Liver (tissue), 9 donors: ENCODE results near the gene UCN3. TPM values are rescaled to one million over a fixed set of nuclear protein-coding genes. Genes with fewer than 3 reads are reported as not detected.

ENCODE experiments used
- DNase-seq: peaks from one replicate; pipeline ENCODE4 v3.0.0-alpha.2; 2017; ENCODE audit warnings: low spot score
- H3K27ac ChIP-seq, 2 donors: one replicate each; pipeline ENCODE4 v1.7.0; 2013; ENCODE audit warnings: inconsistent platforms in 2 of 2, low read length in 2 of 2, control low read depth in 1 of 2, low read depth in 1 of 2, mild to moderate bottlenecking in 1 of 2
- H3K27me3 ChIP-seq, 4 donors: one replicate each; pipeline versions ENCODE4 v1.6.1 to v1.7.0; 2013; ENCODE audit warnings: low read length in 3 of 4, inconsistent platforms in 1 of 4, mild to moderate bottlenecking in 1 of 4, moderate library complexity in 1 of 4; ENCODE audit not compliant: control insufficient read depth in 4 of 4, insufficient read depth in 4 of 4
- H3K36me3 ChIP-seq, 4 donors: one replicate each; pipeline versions ENCODE4 v1.6.1 to v1.7.0; 2013; ENCODE audit warnings: low read length in 3 of 4, mild to moderate bottlenecking in 3 of 4, low read depth in 1 of 4, moderate library complexity in 1 of 4; ENCODE audit not compliant: control insufficient read depth in 4 of 4, insufficient read depth in 3 of 4
- H3K4me1 ChIP-seq, 4 donors: one replicate each; pipeline versions ENCODE4 v1.6.1 to v1.7.0; 2013; ENCODE audit warnings: low read length in 3 of 4, mild to moderate bottlenecking in 3 of 4, moderate library complexity in 1 of 4; ENCODE audit not compliant: control insufficient read depth in 4 of 4, insufficient read depth in 4 of 4
- H3K4me3 ChIP-seq, 3 donors: one replicate each; pipeline versions ENCODE4 v1.6.1 to v1.7.0; 2013; ENCODE audit warnings: low read length in 3 of 3, control low read depth in 1 of 3, low read depth in 1 of 3, mild to moderate bottlenecking in 1 of 3
- H3K9ac ChIP-seq, 2 donors: one replicate each; pipeline ENCODE4 v1.7.0; 2013; ENCODE audit warnings: low read length in 2 of 2, mild to moderate bottlenecking in 2 of 2, moderate library complexity in 2 of 2, control low read depth in 1 of 2, low read depth in 1 of 2
- H3K9me3 ChIP-seq, 4 donors: one replicate each; pipeline versions ENCODE4 v1.6.1 to v1.7.0; 2013; ENCODE audit warnings: low read length in 3 of 4; ENCODE audit not compliant: control insufficient read depth in 4 of 4
- CTCF ChIP-seq: fragments of 150-350 bp; IDR thresholded peaks from 2 replicates; pipeline ENCODE4 v1.5.1; 2017; ENCODE audit warnings: improper control_type of control experiment, low read depth, low read length; ENCODE audit not compliant: missing input control
- EGR1 ChIP-seq, 2 donors: IDR thresholded peaks; 2 replicates each; pipeline ENCODE4 v1.6.1; 2016 to 2018; ENCODE audit warnings: antibody characterized with exemption in 2 of 2, low read depth in 2 of 2
- FOXA2 ChIP-seq: IDR thresholded peaks from 2 replicates; pipeline ENCODE4 v1.6.1; 2016; ENCODE audit warnings: antibody characterized with exemption
- GABPA ChIP-seq, 2 donors: IDR thresholded peaks in 1 of 2; conservative IDR thresholded peaks in 1 of 2; 2 replicates each; pipeline ENCODE4 v1.6.1; 2016; ENCODE audit warnings: antibody characterized with exemption in 2 of 2, mild to moderate bottlenecking in 1 of 2, moderate library complexity in 1 of 2
- HNF4A ChIP-seq, 2 donors: conservative IDR thresholded peaks; 2 replicates each; pipeline ENCODE4 v1.6.1; 2016; ENCODE audit warnings: antibody characterized with exemption in 2 of 2, mild to moderate bottlenecking in 2 of 2
- JUND ChIP-seq, 2 donors: IDR thresholded peaks; 2 replicates each; pipeline ENCODE4 v1.6.1; 2016; ENCODE audit warnings: antibody characterized with exemption in 2 of 2
- NR2F2 ChIP-seq: IDR thresholded peaks from 2 replicates; pipeline ENCODE4 v1.6.1; 2016; ENCODE audit warnings: antibody characterized with exemption
- WGBS: extraction: QIAGEN DNeasy Blood & Tissue Kit; methylation state at CpG from one replicate; pipeline ENCODE4 v1.1.7; 2013; 5-methylcytosine and 5-hydroxymethylcytosine counted together
- polyA plus RNA-seq, 2 donors: library from polyadenylated mRNA; stranded (reverse) in 1 of 2; unstranded in 1 of 2; fragments of 200-250 nt in 1 of 2; fragments of >200 nt in 1 of 2; fragmentation: Nextera tagmentation in 1 of 2; extraction: Ambion mirVana in 1 of 2; gene quantifications; one replicate each; pipeline versions ENCODE4 v1.2.1 to v1.2.3, GENCODE V29; 2013 to 2015
- total RNA-seq, 2 donors: library from RNA; depleted of rRNA; stranded (reverse); fragments of >200 nt; gene quantifications; one replicate each; pipeline ENCODE4 v1.2.3, GENCODE V29; 2014
- donor health status: healthy.
- donor health status: healthy.
- donor health status: healthy.
- donor health status: healthy.
- donor health status: healthy.

The UCN3 gene
- total and polyA plus RNA-seq, 4 donors = 0.23 TPM; not detected in 3

DNA sequence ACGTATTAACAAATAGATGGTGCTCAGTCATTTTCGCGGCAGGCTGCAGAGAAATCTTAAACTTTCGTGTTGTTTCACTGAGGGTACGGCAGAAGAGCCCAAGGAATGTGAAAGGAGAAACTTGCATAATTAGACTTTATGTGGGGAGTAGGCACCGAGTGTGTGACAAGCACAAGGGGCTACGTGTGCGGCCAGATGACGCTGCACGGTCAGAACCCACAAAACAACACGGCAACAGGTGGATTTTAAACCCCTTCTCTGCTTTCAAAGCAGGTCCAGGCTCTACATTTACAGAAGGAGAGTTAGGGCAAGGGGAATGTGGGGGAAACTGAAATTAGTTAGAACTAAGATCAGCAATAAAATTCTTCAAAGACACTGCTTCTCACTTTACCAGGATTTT, 392 bp upstream of the UCN3 start (continued):
- TF ChIP-seq CTCF (no peak), NR2F2 (no peak), FOXA2 (no peak), HNF4A (conservative IDR thresholded peaks at IDR 0.05) (no peak), GABPA (IDR thresholded peaks at IDR 0.05 in 1 of 2, conservative IDR thresholded peaks at IDR 0.05 in 1 of 2) (no peak)

DNA sequence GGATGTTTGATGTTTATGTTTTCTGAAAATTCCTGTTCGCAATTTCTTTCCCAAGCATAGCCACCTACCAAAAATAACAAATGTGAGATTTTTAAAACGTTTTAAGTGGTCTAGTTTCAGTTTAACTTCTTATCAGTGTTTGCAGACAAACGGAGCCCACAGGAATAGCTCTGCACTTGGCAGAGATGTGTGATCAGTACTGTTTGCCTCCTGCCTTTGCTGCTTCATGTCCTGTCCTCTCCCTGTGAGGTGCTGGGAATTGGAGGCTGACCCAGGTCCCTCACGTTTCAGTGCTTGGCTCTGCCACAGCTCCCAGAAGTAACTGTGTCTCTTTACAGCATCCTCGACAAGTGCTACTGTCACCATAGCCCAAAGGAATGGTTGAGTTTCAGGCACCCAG, 1.2 kb downstream of the UCN3 start:
- Histone ChIP-seq H3K27me3 (peaks cover 0 to 4% (median 1%) of the 10 kb centered on the region in 4 donors), H3K4me3 (no peak overlapping the region), H3K9me3 (no peaks in the 10 kb centered on the region), H3K27ac (no peak overlapping the region), H3K9ac (no peak overlapping the region), H3K4me1 (no peaks in the 10 kb centered on the region), H3K36me3 (no peaks in the 10 kb centered on the region)
- 13% methylated on average over 5 of the region's 5 CpGs for WGBS
- no peak for TF ChIP-seq EGR1 (IDR thresholded peaks at IDR 0.05; ENCODE audit: low read depth in 2 of 2)
- DNase-seq = no peak

DNA sequence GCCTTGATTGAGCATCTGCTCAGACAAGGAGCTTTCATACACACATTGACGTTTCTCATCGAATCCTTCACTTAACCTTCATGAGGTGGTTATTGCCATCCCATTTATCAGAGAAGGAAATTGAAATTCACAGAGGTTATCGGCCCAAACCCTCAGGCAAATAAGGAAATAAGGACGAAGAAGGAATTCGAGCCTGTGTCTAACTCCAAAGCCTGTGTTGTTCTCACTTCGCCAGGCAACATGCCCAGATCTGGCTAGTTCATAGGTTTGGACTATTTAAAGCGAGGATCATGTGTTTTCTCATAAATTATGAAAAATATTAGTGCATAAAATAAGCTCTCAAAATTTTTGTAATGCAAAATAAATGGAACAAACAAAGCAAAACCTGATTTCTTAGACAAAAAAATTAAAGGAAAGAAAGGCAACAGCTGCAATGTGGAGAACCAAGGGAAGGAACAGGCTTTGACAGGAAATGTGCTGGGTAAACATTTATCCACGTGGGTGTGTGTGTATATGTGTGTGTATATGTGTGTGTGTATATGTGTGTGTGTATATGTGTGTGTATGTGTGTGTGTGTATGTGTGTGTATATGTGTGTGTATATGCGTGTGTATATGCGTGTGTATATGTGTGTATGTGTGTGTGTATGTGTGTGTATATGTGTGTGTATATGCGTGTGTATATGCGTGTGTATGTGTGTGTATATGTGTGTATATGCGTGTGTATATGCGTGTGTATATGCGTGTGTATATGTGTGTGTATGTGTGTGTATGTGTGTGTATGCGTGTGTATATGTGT, 4.8 kb downstream of the UCN3 start:
- Histone ChIP-seq H3K4me1 (no peaks in the 10 kb centered on the region), H3K36me3 (no peaks in the 10 kb centered on the region), H3K9ac (no peak overlapping the region), H3K27ac (no peak overlapping the region), H3K4me3 (no peak overlapping the region), H3K27me3 (peaks cover 0 to 3% (median 0%) of the 10 kb centered on the region in 4 donors), H3K9me3 (no peaks in the 10 kb centered on the region)
- DNase-seq = no peak
- TF ChIP-seq JUND (IDR thresholded peaks at IDR 0.05) = no peak
- 79% methylated on average over 16 of the region's 16 CpGs for WGBS

DNA sequence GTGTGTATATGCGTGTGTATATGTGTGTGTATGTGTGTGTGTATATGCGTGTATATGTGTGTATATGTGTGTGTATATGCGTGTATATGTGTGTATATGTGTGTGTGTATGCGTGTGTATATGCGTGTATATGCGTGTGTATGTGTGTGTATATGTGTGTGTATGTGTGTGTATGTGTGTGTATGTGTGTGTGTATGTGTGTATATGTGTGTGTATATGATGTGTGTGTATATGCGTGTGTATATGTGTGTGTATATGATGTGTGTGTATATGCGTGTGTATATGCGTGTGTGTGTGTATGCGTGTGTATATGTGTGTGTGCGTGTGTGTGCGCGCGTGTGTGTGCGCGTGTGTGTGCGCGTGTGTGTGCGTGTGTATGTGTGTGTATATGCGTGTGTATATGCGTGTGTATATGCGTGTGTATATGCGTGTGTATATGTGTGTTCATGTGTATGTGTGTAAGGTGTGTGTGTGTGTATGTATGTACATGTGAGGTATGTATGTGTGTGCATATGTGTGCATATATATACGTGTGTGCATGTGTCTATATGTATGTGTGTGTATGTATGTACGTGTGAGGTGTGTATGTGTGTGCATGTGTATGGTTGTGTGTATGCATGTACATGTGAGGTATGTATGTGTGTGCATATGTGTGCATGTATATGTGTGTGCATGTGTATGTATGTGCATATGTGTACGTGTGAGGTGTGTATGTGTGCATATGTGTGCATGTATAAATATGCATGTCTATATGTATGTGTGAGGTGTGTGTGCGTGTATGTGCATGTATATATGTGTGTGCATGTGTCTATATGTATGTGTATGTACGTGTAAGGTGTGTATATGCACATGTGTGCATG, 6.0 kb downstream of the UCN3 start:
- Histone ChIP-seq H3K36me3 (no peaks in the 10 kb centered on the region), H3K27ac (no peak overlapping the region), H3K4me3 (no peak overlapping the region), H3K9me3 (no peaks in the 10 kb centered on the region), H3K9ac (no peak overlapping the region), H3K27me3 (peaks cover 0 to 3% (median 0%) of the 10 kb centered on the region in 4 donors), H3K4me1 (no peaks in the 10 kb centered on the region)
- 87% methylated on average over 28 of the region's 28 CpGs for WGBS
- no peak for DNase-seq
- TF ChIP-seq EGR1 (IDR thresholded peaks at IDR 0.05; ENCODE audit: low read depth in 2 of 2) = no peak
